GM18505 (cell line): Measurements from ENCODE around the gene CD164.
A peak's percentile ranks its signal among the peaks of the same experiment; 100 is the strongest.

ENCODE experiments used
- ATAC-seq: cut with Tn5 transposase; IDR thresholded peaks from one replicate; pipeline ENCODE4 v1.9.1; 2021; ENCODE audit not compliant: unreplicated experiment
- POLR2A ChIP-seq: IDR thresholded peaks from 4 replicates; pipeline ENCODE4 v1.6.1; 2011; ENCODE audit warnings: borderline replicate concordance; ENCODE audit not compliant: insufficient read depth, insufficient read length; ENCODE audit errors: extremely low read depth

CD164 gene

DNA sequence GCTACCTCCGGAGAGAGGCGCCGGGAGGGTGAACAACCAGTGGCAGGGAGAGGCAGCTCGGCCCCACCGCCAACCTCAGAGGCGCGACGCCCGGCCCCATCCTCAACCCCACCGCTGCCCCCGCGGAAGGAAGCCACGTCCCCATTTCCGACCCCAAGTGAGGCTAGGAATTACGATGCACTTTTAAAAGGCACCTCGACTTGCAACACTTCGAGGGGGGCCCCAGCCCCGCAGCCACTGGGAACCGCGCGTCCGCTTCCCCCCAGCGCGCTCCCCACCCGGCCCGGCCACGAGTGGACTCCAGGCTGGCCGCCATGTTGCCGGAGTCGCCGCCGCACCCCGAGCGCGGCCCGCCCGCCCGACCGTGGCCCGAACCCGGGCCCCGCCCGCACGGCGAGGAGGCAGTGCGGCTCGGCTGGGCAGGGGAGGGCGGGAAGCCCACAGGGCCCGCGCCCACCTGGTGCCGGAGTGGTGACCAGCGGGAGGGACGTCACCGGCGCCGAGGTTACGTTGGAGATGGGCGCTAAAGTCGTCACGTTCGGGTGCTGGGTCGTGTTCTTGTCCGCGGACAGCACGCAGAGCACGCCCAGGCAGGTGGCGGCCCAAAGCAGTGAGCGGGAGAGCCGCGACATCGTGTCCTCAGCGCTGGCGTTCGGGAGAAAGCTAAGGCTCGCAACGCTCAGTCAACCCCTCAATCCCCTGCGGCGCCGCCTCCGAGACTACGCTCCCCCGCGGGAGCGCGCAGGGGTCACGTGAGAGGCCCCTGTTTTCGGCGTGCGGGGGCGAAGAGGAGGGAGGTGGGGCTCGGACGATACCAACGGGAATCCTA is at the start of gene CD164:
Gene CD164, minus strand, starts transcription at position 721 of the 829 bp plus-strand sequence. Its CDS starts 89 bp downstream, at position 632.
- peak; percentile 61 for ATAC-seq
- TF ChIP-seq POLR2A: peak; percentile 98

DNA sequence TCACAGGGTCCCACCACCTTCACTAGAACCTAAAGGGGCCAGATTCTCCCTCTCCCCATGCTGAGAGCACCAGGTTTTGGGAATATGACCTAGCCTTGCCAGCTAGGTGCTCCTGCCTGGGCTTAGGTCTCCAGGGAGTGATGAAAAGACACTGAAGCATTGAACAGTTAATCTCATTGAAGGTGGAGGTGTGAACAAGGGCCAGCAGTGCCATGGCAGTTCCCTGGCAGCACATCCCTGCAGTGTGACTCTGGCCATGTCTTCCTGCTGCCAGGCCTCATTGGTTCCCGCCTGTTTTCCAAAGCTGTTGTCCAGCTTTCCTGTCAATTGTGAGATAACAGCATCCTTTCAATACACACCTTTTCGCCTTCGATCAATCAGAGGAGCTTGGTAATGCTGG is 47.2 kb upstream of the CD164 start:
- no peak for ATAC-seq
- TF ChIP-seq POLR2A: no peak

DNA sequence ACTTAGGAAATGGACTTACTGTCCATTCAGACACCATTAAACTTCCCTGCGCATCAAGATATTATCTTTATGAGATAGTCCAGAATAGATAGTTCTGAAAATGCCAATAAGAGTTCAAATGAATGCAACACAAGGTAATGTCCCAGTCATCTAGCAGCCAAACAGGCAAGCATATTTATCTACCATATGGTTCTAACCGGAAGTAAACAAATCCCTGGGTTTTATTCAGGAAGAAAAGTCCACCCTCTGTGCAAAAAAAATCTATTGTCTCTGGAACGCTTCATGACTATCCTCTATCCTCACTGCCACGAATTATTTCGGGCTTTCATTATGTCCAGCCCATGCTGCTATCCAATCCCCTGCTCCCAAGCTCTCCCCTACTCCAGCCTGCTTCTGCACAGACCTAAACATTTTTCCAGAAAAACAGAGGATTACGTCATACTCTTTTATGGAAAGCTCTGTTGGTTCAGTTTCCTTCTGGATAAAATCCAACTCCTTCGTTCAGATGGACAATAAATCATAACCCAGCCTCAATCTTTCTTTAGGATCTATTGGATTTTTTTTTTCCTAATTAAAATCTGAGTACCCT is 46.7 kb upstream of the CD164 start:
- ATAC-seq: no peak
- TF ChIP-seq POLR2A: no peak

DNA sequence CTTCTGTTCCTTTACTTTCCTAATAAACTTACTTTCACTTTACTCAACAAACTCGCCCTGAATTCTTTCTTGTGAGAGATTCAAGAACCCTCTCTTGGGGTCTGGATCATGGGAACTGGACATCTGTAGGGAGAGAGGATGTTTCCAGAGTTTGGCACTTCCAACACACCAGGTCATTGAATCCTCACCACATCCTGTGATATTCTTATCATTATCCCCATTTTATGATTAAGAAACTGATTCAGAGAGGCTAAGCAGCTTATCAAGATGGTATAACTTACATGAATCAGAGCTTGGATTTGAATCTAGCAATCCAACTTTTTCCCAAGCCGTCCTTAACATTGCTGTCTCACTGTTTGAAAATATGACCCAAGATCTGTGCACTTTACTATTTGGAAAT is 42.7 kb upstream of the CD164 start:
- ATAC-seq: no peak

DNA sequence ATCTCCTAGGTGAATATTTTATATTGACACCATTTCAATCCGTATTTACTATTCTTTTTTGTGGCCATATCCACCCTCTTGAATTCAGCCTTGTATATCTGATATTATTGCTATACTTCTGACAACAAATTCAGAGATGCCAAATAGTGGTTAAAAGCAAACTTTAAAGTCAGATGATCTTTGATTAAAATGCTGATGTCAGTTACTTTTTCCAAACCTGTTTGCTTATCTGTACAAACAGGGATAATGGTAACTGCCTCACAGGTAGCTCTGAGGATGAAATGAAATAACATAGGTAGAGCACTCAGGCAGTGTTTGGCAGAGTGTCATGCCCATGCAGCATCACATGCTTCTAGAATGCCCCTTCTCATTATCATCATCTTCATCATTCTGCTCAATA is 38.9 kb upstream of the CD164 start:
- no peak for TF ChIP-seq POLR2A
- no peak for ATAC-seq

More for the DNA sequence above, 42.7 kb upstream of the CD164 start:
- TF ChIP-seq POLR2A: no peak

DNA sequence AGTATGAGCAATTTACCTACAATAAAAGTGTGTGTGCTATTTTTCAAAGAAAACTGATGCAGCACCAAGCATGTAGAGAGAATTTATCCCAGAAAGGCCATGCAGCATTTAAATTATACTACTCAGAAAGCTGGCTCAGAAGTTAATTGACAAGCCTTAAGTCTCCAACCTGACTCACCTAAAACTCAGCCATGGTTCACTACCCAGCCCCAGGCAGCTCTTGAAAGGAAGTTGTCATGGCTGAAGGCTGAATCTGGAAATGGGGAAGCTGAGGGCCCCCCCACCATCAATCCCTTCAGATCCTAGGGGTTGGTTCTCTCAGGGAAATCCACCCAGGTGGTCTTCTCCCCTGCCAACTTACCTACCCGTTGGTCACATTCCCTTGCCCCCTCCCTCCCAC is 38.5 kb upstream of the CD164 start:
- no peak for TF ChIP-seq POLR2A
- no peak for ATAC-seq

DNA sequence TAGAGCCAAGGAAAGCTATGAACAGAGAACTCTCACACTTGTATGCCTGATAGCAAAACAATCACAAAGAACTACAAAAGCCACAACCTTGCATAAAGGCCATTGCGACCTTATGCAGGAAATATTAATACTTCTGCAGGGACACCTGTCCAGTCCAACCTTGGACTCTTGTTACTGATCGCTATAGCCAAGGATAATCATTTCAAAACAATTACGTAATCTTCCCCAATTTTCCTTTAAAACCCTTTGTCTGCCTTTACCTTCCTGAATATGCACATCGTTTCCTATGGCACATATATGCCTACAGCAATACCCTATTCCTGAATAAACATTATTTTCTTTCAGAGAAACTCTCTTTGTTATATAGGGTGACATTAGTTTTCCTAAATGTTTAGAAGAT is 35.4 kb upstream of the CD164 start:
- ATAC-seq: no peak
- TF ChIP-seq POLR2A: no peak

DNA sequence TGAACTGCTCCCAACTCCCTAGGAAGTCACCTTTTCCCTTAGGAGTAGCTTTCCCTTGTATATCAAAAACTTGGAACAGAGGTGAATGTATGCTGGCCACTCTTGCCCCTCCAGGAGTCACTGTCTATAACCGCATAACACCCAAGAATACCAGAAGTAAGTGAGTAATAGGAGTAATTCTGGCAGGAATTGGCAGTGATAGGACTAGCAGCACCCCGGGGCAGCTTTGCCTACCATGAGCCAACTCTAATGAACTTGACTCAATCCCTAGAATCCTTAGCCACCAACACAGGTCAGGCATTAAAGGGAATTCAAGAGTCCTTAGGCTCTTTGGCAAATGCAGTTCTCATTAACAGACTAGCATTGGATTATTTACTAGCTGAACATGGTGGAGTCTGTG is 28.8 kb upstream of the CD164 start:
- no peak for TF ChIP-seq POLR2A
- ATAC-seq: no peak

DNA sequence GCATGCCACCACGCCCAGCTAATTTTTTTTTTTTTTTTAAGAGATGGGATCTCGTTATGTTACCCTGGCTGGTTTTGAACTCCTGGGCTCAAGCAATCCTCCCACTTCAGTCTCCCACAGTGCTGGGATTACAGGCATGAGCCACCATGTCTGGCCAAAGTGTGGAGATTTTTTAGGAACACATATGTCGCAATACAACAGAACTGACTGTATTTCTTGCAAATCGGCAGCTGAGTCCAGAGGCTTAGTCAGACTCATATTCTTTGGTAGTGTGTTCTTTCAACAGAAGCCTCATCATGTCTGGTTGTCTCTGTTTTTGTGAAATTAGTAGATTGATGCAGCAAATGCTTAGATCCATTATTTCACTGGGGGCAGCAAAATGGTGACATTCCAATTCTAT is 23.9 kb upstream of the CD164 start:
- no peak for TF ChIP-seq POLR2A
- no peak for ATAC-seq

DNA sequence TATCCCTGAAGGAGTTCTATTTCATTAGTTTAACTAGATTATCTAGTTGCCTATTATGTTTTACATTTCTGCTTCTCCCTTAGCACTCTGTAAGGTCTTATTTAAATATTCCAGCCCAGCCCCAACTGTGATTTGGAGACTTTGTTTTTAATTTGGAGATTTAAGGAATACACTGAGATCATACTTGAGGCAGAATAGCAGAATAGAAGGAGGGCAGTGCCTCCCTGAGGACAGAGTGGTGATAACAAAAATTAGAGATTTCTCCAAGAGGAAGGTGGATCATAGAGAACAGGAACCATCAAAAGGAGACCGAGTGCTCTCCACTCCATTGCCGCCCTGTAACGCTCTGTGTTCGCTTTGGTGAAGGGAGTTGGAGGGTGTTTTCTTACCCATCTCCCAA is 14.8 kb upstream of the CD164 start:
- TF ChIP-seq POLR2A: no peak
- ATAC-seq: no peak

DNA sequence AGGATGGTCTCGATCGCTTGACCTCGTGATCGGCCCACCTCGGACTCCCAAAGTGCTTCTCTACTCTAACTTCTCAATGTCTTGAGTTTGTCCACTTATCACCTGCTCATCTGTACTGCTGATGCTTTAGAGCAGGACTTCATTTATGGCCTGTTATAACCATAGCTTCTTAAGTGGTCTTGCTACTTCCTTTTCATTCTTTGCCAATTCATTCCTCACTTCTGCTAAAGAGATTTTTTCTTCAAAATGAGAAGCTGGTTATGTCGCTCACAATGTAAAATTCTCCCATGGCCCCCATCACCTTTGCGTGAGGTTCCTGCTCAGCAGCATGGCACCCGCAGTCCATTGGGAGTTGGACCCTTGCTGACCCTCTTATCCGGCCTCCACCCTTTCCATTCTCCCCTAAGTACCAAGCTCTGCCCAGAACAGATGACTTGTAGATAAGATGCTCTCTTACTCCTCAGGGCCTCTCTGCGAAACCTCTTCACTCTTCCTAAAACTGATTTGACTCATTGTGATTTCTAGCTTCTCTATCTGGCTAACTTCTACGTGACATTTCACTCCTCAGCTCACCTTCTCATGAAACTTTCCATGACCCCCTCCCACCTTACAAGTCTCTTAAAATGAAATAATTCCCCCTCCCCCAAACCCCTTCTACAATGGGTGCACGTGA is 13.9 kb upstream of the CD164 start:
- no peak for TF ChIP-seq POLR2A

DNA sequence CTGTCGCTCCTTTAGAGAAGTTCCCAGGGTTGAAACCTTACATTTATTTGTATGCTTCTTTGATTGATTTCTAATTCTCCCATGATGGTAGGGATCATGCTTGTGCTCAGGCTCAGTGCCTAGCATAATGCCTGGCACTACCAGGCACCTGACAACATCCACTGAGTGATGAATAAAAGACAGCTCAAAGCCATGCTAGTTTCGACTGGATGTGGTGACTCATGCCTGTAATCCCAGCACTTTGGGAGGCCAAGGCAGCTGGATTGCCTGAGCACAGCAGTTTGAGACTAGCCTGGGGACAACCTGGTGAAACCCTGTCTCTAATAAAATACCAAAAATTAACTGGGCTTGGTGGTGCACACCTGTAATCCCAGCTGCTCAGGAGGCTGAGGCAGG is 11.6 kb upstream of the CD164 start:
- ATAC-seq: no peak
- TF ChIP-seq POLR2A: no peak

More for the DNA sequence above, 13.9 kb upstream of the CD164 start:
- ATAC-seq: no peak

DNA sequence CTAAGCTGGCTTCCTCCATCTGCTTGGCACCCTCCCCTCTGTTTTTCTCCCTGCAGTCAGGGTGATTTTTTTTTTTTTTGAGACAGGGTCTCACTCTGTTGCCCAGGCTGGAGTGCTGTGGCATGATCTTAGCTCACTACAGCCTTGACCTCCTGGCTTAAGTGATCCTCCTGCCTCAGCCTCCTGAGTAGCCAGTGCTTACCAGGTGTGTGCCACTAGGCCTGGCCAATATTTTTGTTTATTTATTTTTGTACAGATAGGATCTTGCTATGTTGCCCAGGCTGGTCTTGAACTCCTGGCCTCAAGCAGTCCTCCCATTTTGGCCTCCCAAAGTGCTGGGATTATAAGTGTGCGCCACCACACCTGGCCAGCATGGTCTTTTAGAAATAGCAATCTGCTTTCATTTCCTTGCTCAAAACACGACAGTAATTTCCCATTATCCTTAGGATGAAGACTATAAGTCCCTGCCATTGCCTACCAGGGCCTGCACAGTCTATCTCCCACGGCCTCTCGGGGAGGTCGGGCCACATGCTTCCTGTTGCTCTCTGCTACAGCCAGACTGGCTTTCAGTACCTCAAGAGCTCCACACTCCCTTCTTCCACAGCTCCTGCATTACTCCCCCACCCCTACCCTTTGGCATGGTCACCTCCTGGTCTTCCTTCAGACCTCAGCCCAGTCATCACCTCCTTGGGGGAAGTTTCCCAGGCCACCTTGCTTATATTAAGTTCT is 11.1 kb upstream of the CD164 start:
- no peak for TF ChIP-seq POLR2A
- ATAC-seq: no peak

DNA sequence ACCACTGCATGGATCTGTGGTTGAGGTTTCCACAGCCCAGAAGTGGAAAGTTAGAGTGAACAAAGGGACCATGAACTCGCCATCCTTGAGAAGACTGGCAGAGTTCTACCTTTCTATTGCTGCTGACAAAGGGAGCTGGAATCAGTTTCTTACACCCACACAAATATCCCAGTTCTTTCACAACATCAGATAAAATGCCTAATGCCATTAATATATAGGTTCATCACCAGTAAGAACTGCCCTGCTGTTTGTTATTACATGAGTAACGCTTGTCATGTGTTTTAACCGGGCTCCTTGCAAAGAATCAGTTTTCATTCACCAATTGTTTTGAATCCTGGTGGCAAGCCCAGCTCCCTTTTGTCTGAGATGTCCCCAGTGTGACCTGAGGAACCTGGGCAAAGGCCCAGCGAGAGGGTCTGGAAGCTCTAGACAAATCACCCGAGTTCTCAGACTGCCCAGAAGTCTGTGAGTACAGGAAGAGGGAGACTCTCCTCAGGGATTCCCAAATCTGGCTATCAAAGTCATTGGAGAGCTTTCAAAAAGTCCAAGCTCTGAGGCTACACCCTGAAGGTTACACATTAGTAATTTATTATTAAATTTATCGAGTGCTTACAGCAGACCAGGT is 7.5 kb upstream of the CD164 start:
- no peak for TF ChIP-seq POLR2A
- no peak for ATAC-seq

DNA sequence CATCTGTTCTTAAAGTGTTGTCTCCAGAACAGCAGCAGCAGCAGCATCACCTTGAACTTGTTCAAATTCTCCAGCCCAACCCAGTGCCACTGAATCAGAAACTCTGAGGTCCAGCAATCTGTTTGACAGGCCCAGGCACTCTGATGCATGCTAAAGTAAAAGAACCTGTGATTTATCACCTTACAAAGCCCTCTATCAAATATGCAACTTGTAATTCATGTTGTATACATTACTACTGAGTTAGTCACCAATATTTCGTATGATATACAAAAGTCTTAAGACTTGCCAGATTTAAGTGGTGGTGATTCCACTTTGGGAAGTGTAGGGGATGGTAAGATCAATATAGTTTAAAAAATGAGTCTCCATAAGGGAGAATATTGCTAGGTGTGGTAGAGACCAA is 6.0 kb upstream of the CD164 start:
- ATAC-seq: no peak
- no peak for TF ChIP-seq POLR2A
